ENCODE data around the gene OTOG.

OTOG gene

GRCh38 chr11:17508791-17509190, 38.3 kb upstream of the OTOG start:
- TF ChIP-seq, protein P1, sequence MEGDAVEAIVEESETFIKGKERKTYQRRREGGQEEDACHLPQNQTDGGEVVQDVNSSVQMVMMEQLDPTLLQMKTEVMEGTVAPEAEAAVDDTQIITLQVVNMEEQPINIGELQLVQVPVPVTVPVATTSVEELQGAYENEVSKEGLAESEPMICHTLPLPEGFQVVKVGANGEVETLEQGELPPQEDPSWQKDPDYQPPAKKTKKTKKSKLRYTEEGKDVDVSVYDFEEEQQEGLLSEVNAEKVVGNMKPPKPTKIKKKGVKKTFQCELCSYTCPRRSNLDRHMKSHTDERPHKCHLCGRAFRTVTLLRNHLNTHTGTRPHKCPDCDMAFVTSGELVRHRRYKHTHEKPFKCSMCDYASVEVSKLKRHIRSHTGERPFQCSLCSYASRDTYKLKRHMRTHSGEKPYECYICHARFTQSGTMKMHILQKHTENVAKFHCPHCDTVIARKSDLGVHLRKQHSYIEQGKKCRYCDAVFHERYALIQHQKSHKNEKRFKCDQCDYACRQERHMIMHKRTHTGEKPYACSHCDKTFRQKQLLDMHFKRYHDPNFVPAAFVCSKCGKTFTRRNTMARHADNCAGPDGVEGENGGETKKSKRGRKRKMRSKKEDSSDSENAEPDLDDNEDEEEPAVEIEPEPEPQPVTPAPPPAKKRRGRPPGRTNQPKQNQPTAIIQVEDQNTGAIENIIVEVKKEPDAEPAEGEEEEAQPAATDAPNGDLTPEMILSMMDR (IDR thresholded peaks at IDR 0.05; ENCODE audit: extremely low read depth, insufficient read depth, missing control alignments), result no peak
- in situ Hi-C loops (cut with MboI; ENCODE audit: low pct_unique_long_range_greater_than_20kb, low sequenced_read_pairs, unreplicated experiment), result loop anchor here (10.0 to 25.0 kb wide), 3 partner anchors 124 to 721 kb away; partner anchors contain the start of gene KCNJ11
- no peak for DNase-seq (ENCODE audit: low spot score)

DNA sequence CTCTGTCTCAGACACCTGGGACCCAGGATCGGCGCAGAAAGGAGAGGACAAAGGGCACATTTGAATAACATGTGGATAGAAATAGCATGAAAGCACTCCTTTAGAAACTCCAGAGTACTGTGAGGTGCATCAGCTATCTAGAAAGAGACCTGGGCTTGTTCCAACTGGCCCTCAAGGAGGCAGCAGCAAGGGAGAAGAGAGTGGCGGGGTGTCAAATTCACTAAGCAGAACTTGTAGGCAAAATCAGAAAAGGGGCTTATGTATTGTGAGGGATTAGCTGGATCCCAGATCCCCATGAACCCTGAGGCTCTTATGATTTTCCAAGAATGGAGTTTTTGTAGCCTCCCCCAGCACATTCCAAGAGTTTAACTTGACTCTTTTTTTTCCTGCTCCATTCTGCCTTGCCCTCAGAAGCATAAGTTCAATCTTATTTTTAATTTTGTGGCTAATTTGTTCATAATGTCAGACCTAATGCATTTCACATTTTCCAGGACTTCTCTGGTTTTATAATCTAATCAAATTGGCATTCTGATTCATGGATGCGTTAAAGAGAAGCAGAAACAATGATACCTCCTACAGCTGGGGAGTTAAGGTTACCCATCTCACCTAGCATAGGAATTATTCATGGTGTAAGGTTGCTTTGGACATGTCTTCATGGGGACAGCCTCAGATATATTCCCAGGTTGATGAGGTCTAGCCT, 36.4 kb upstream of the OTOG start:
- in situ Hi-C loops (cut with MboI; ENCODE audit: low pct_unique_long_range_greater_than_20kb, low sequenced_read_pairs, unreplicated experiment), result loop anchor here (25.0 kb wide), 2 partner anchors 273 to 723 kb away; no protein-coding TSS in a partner anchor
- DNase-seq (ENCODE audit: low spot score), result no peak
- TF ChIP-seq, protein P1 (IDR thresholded peaks at IDR 0.05; ENCODE audit: extremely low read depth, insufficient read depth, missing control alignments), result no peak

GRCh38 chr11:17511571-17511970, 35.5 kb upstream of the OTOG start:
- in situ Hi-C loops (cut with MboI; ENCODE audit: low pct_unique_long_range_greater_than_20kb, low sequenced_read_pairs, unreplicated experiment), result loop anchor here (25.0 kb wide), 2 partner anchors 274 to 724 kb away; no protein-coding TSS in a partner anchor
- no peak for DNase-seq (ENCODE audit: low spot score)
- TF ChIP-seq, protein P1 (IDR thresholded peaks at IDR 0.05; ENCODE audit: extremely low read depth, insufficient read depth, missing control alignments), result no peak

DNA sequence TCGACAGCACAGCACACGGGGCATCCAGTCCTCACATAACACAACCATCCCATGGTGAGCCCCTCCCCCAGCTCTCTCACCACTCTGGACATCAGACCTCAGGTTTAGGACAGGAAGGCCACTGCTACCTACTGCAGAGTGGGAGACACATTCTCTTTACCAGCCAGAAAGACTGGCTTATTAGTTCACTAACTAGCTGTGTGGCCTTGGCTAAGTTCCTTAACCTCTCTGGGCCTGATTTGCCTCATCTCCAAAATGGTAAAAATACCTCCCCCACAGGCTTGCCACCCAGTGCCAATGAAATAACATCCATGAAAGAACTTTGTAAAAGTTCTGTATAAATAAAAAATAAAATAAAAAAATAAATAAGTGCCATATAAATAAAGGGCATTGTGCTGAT, 35.0 kb upstream of the OTOG start:
- DNase-seq (ENCODE audit: low spot score), result no peak
- TF ChIP-seq, protein P1 (IDR thresholded peaks at IDR 0.05; ENCODE audit: extremely low read depth, insufficient read depth, missing control alignments), result no peak
- in situ Hi-C loops (cut with MboI; ENCODE audit: low pct_unique_long_range_greater_than_20kb, low sequenced_read_pairs, unreplicated experiment), result loop anchor here (25.0 kb wide), 2 partner anchors 275 to 725 kb away; no protein-coding TSS in a partner anchor

- in situ Hi-C loops (cut with MboI; ENCODE audit: low pct_unique_long_range_greater_than_20kb, low sequenced_read_pairs, unreplicated experiment), result loop anchor here (25.0 kb wide), 2 partner anchors 277 to 727 kb away; no protein-coding TSS in a partner anchor
- TF ChIP-seq, protein P1 (IDR thresholded peaks at IDR 0.05; ENCODE audit: extremely low read depth, insufficient read depth, missing control alignments), result no peak
- no peak for DNase-seq (ENCODE audit: low spot score)
Observed at GRCh38 chr11:17513853-17514252, 33.2 kb upstream of the OTOG start.

GRCh38 chr11:17514476-17514875, 32.6 kb upstream of the OTOG start:
- in situ Hi-C loops (cut with MboI; ENCODE audit: low pct_unique_long_range_greater_than_20kb, low sequenced_read_pairs, unreplicated experiment), result loop anchor here (25.0 kb wide), 2 partner anchors 277 to 727 kb away; no protein-coding TSS in a partner anchor
- TF ChIP-seq, protein P1 (IDR thresholded peaks at IDR 0.05; ENCODE audit: extremely low read depth, insufficient read depth, missing control alignments), result no peak
- DNase-seq (ENCODE audit: low spot score), result no peak
